GM12878 (cell line): Measurements from ENCODE around the gene STON2. TPM values are rescaled to one million over a fixed set of nuclear protein-coding genes. Genes with fewer than 3 reads are reported as not detected.

ENCODE experiments used
- ATAC-seq: fragments of 200-7000 bp; cut with Tn5 transposase; 3 replicates; pipeline ENCODE4 v1.9.1; 2020; ENCODE audit warnings: mild to moderate bottlenecking, moderate library complexity
- BruUV-seq: library from RNA; stranded (reverse); fragments of 400-500 nt; replicated peaks from 2 replicates; lab custom pipeline; 2021; lab: Mats Ljungman, UMichigan
- CTCF ChIA-PET: fragments of 300-600 bp; sonication (Branson Sonifier 250); formaldehyde crosslinking; extraction: SDS; loops from one replicate; lab custom pipeline; 2021; ENCODE audit warnings: inconsistent platforms; lab: Yijun Ruan, JAX
- POLR2A ChIA-PET: fragments of 350-600 bp; formaldehyde crosslinking; extraction: SDS; loops from one replicate; lab custom pipeline; 2021; ENCODE audit warnings: inconsistent platforms; lab: Charles Lee
- RAD21 ChIA-PET: fragments of 300-600 bp; sonication (Branson Sonifier 250); formaldehyde crosslinking; loops from one replicate; lab custom pipeline; 2023; ENCODE audit warnings: antibody characterized with exemption; ENCODE audit not compliant: unreplicated experiment; lab: Charles Lee
- SMC1A ChIA-PET: fragments of 300-600 bp; sonication (Branson Sonifier 250); formaldehyde crosslinking; loops from one replicate; lab custom pipeline; 2023; ENCODE audit not compliant: unreplicated experiment, uncharacterized antibody; lab: Charles Lee
- DNase-seq: peaks from one replicate; pipeline ENCODE4 v3.0.0-alpha.2; 2011; ENCODE audit warnings: low read depth, low spot score
- FAIRE-seq: peaks from 3 replicates; lab custom pipeline; 2011; peaks lifted over from hg19 to GRCh38; lab: Jason Lieb, UNC
- H2AFZ ChIP-seq: 2 replicates; pipeline ENCODE4 v1.6.0; 2011; ENCODE audit warnings: low read depth, low read length, control low read depth; ENCODE audit not compliant: control insufficient read depth
- H3K27ac ChIP-seq: 2 replicates; pipeline ENCODE4 v1.5.1; 2011; ENCODE audit warnings: control low read depth; ENCODE audit not compliant: control insufficient read depth, insufficient read depth
- H3K27me3 ChIP-seq, 2 experiments: replicated peaks in 1 of 2; 2 replicates each; pipeline versions ENCODE4 v1.6.0 to v1.6.1; 2011; ENCODE audit warnings: low read length in 1 of 2; ENCODE audit not compliant: control insufficient read depth in 2 of 2, insufficient read depth in 2 of 2
- H3K36me3 ChIP-seq, 2 experiments: 2 replicates each; pipeline ENCODE4 v1.5.1; 2011; ENCODE audit warnings: low read length in 1 of 2; ENCODE audit not compliant: control insufficient read depth in 2 of 2, insufficient read depth in 2 of 2
- H3K4me1 ChIP-seq: 2 replicates; pipeline ENCODE4 v1.6.1; 2011; ENCODE audit warnings: mild to moderate bottlenecking, low read length, moderate library complexity, mixed read lengths; ENCODE audit not compliant: control insufficient read depth, insufficient read depth
- H3K4me2 ChIP-seq: 2 replicates; pipeline ENCODE4 v1.6.0; 2011; ENCODE audit warnings: control low read depth; ENCODE audit not compliant: control insufficient read depth, insufficient read depth
- H3K4me3 ChIP-seq: fragments of 200-600 bp; sonication (generic); 2 replicates; pipeline ENCODE4 v1.5.1; 2016
- H3K79me2 ChIP-seq: 2 replicates; pipeline ENCODE4 v1.6.0; 2011; ENCODE audit warnings: low read length; ENCODE audit not compliant: control insufficient read depth, insufficient read depth
- H3K9ac ChIP-seq: 2 replicates; pipeline ENCODE4 v1.8.0; 2011; ENCODE audit warnings: low read length, control low read depth, mixed read lengths; ENCODE audit not compliant: control insufficient read depth, insufficient read depth
- H3K9me3 ChIP-seq: replicated peaks from 3 replicates; pipeline ENCODE4 v1.5.1; 2011; ENCODE audit warnings: mild to moderate bottlenecking, low read length; ENCODE audit not compliant: control insufficient read depth, insufficient read depth
- H4K20me1 ChIP-seq: 2 replicates; pipeline ENCODE4 v1.6.0; 2011; ENCODE audit not compliant: control insufficient read depth, insufficient read depth
- BMI1 ChIP-seq: fragments of 450-650 bp; IDR thresholded peaks from 2 replicates; pipeline ENCODE4 v1.6.1; 2016; ENCODE audit warnings: mild to moderate bottlenecking, moderate library complexity, borderline replicate concordance
- CHD2 ChIP-seq: IDR thresholded peaks from 2 replicates; pipeline ENCODE4 v1.6.1; 2011; ENCODE audit warnings: low read depth, low read length, improper control_type of control experiment, borderline replicate concordance
- CREB1 ChIP-seq: IDR thresholded peaks from 2 replicates; pipeline ENCODE4 v1.6.1; 2012; ENCODE audit warnings: low read depth, mild to moderate bottlenecking, inconsistent platforms
- EP300 ChIP-seq, 2 experiments: fragments of 150-350 bp in 1 of 2; IDR thresholded peaks; 2 replicates each; pipeline ENCODE4 v1.6.1; 2011 to 2012; ENCODE audit warnings: low read depth in 2 of 2, low read length in 2 of 2, borderline replicate concordance in 1 of 2, improper control_type of control experiment in 1 of 2, inconsistent platforms in 1 of 2; ENCODE audit not compliant: control insufficient read depth in 1 of 2
- HDAC6 ChIP-seq: fragments of 200-600 bp; sonication (generic); IDR thresholded peaks from one replicate; pipeline ENCODE4 v1.8.0; 2017; ENCODE audit warnings: antibody characterized with exemption; ENCODE audit not compliant: unreplicated experiment
- KLF5 ChIP-seq: fragments of 450-650 bp; IDR thresholded peaks from 2 replicates; pipeline ENCODE4 v1.6.1; 2014; ENCODE audit warnings: mild to moderate bottlenecking; ENCODE audit not compliant: partially characterized antibody
- NR2C1 ChIP-seq: fragments of 450-650 bp; IDR thresholded peaks from 2 replicates; pipeline ENCODE4 v1.6.1; 2017; ENCODE audit warnings: antibody characterized with exemption, mild to moderate bottlenecking, moderate library complexity
- PAX8 ChIP-seq: fragments of 450-650 bp; IDR thresholded peaks from 2 replicates; pipeline ENCODE4 v1.6.1; 2017; ENCODE audit warnings: mild to moderate bottlenecking, moderate library complexity
- RUNX3 ChIP-seq: IDR thresholded peaks from 2 replicates; pipeline ENCODE4 v1.6.1; 2012; ENCODE audit warnings: low read length, inconsistent platforms
- SPI1 ChIP-seq: IDR thresholded peaks from 2 replicates; pipeline ENCODE4 v1.6.1; 2011; ENCODE audit warnings: low read depth, mild to moderate bottlenecking, low read length, moderate library complexity, borderline replicate concordance; ENCODE audit not compliant: insufficient read depth
- STAT1 ChIP-seq: fragments of 450-650 bp; conservative IDR thresholded peaks from 2 replicates; pipeline ENCODE4 v1.6.1; 2014; ENCODE audit warnings: antibody characterized with exemption, mild to moderate bottlenecking
- SUPT20H ChIP-seq: IDR thresholded peaks from 2 replicates; pipeline ENCODE4 v1.6.1; 2011; ENCODE audit warnings: low read depth, mild to moderate bottlenecking, low read length, moderate library complexity, borderline replicate concordance; ENCODE audit not compliant: control insufficient read depth
- ZBED1 ChIP-seq: IDR thresholded peaks from 2 replicates; pipeline ENCODE4 v1.6.1; 2016; ENCODE audit warnings: borderline replicate concordance
- ZNF207 ChIP-seq: fragments of 450-650 bp; IDR thresholded peaks from 2 replicates; pipeline ENCODE4 v1.6.1; 2014; ENCODE audit warnings: antibody characterized with exemption, mild to moderate bottlenecking, borderline replicate concordance
- WGBS: methylation state at CpG from one replicate; pipeline ENCODE4 v1.1.6; 2016; ENCODE audit warnings: low lambda C conversion rate; ENCODE audit not compliant: insufficient replicate concordance, insufficient coverage; ENCODE audit errors: missing lambda C conversion rate; 5-methylcytosine and 5-hydroxymethylcytosine counted together
- in situ Hi-C: fragments of 300-500 bp; cut with MboI; formaldehyde crosslinking; loops from 9 replicates; pipeline ENCODE4 v1.14.3; 2018; ENCODE audit warnings: mixed read lengths
- intact Hi-C: fragments of 100-400 bp; cut with micrococcal nuclease; formaldehyde crosslinking; loops from one replicate; pipeline ENCODE4 v1.14.2; 2022; ENCODE audit not compliant: unreplicated experiment
- polyA plus RNA-seq, 11 experiments: library from polyadenylated mRNA; depleted of rRNA in 4 of 11; unstranded in 6 of 11; stranded (reverse) in 5 of 11; fragments of >200 nt; fragmentation: Nextera tagmentation in 4 of 11; fragmentation: Illumina TruSeq in 1 of 11; extraction: Ambion mirVana in 4 of 11; extraction: Trizol in 1 of 11; gene quantifications; 1 replicate in 1 of 11; 2 replicates in 10 of 11; pipeline versions ENCODE4 v1.2.1 to v1.2.3, GENCODE V29; 2011 to 2016; ENCODE audit warnings: inconsistent platforms in 2 of 11, missing spikeins in 2 of 11, low read depth in 1 of 11
- total RNA-seq, 4 experiments: library from RNA; depleted of rRNA in 3 of 4; stranded (reverse); fragments of >200 nt in 3 of 4; fragmentation: Illumina TruSeq in 1 of 4; extraction: Trizol in 1 of 4; gene quantifications; 2 replicates each; pipeline versions ENCODE4 v1.2.1 to v1.2.3, GENCODE V29; 2013 to 2021
- TF ChIP-seq, protein P1 (sequence below): fragments of 450-650 bp; formaldehyde crosslinking; IDR thresholded peaks from 2 replicates; pipeline ENCODE4 v1.5.0; 2022; ENCODE audit warnings: mild to moderate bottlenecking, missing genetic modification characterization
- TF ChIP-seq, protein P2 (sequence below): fragments of 450-650 bp; IDR thresholded peaks from 2 replicates; pipeline ENCODE4 v1.6.1; 2017; ENCODE audit warnings: borderline replicate concordance
- TF ChIP-seq, protein P3 (sequence below): fragments of 450-650 bp; IDR thresholded peaks from 2 replicates; pipeline ENCODE4 v1.6.1; 2017; ENCODE audit warnings: mild to moderate bottlenecking, low read depth, inconsistent platforms; ENCODE audit not compliant: poor library complexity, severe bottlenecking
- TF ChIP-seq, protein P4 (sequence below): fragments of 450-650 bp; IDR thresholded peaks from 2 replicates; pipeline ENCODE4 v1.6.1; 2016; ENCODE audit warnings: mild to moderate bottlenecking

The STON2 gene
- total and polyA plus RNA-seq, 10 of the 15 experiments (the other 5 are each of a cell fraction or from before 2014, with no cell fraction given) = 0.03 to 0.13 (median 0.03) TPM; not detected in 7

DNA sequence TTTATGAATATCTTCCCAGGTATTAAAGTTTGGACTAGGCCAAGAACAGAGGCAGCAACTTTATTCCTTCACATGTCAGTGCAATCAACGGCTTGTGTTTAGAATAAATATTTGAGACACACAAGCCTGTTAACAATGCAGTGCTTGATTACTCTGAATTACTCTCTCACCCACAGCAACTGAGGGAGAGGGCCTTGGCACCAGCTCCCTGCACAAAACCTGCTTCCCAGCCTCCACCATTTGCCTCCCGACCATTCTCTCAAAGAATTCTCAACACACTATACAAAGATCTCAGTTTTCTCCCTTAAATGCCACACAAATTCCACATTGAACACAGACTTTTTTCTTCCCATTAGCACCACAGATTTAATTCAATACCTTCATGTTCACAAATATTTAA is 77.0 kb downstream of the STON2 start:
- no peak overlapping the region for H3K4me2 ChIP-seq
- H3K36me3 ChIP-seq = no peaks in the 10 kb centered on the region
- no peaks in the 10 kb centered on the region for H3K79me2 ChIP-seq
- no peak for ATAC-seq
- no peak overlapping the region for H2AFZ ChIP-seq
- ChIA-PET RAD21 (no interaction called here), POLR2A (no interaction called here), SMC1A (no interaction called here), CTCF (no interaction called here)
- BruUV-seq = no TSS peak
- intact Hi-C loops (no loop called here), in situ Hi-C loops (no loop called here)
- no peaks in the 10 kb centered on the region for H3K4me1 ChIP-seq
- no peaks in the 10 kb centered on the region for H4K20me1 ChIP-seq
- no peak overlapping the region for H3K4me3 ChIP-seq
- H3K27ac ChIP-seq = no peak overlapping the region
- 0% methylated on average over 2 of the region's 2 CpGs for WGBS
- DNase-seq = no peak
- FAIRE-seq = no peak
- H3K27me3 ChIP-seq = no peaks in the 10 kb centered on the region; a peak in 1 of 4 replicates
- no peak overlapping the region for H3K9ac ChIP-seq
- H3K9me3 ChIP-seq = no peaks in the 10 kb centered on the region
- TF ChIP-seq HDAC6 (no peak), KLF5 (no peak), CREB1 (no peak), RUNX3 (no peak), SPI1 (no peak), SUPT20H (no peak), CHD2 (no peak), NR2C1 (no peak), ZNF207 (no peak), ZBED1 (no peak), EP300 (IDR thresholded peaks at IDR 0.05; ENCODE audit: borderline replicate concordance in 1 of 2, control insufficient read depth in 1 of 2, low read depth in 2 of 2, low read length in 2 of 2) (no peak), STAT1 (no peak), PAX8 (no peak), BMI1 (no peak)
- TF ChIP-seq, protein P1, sequence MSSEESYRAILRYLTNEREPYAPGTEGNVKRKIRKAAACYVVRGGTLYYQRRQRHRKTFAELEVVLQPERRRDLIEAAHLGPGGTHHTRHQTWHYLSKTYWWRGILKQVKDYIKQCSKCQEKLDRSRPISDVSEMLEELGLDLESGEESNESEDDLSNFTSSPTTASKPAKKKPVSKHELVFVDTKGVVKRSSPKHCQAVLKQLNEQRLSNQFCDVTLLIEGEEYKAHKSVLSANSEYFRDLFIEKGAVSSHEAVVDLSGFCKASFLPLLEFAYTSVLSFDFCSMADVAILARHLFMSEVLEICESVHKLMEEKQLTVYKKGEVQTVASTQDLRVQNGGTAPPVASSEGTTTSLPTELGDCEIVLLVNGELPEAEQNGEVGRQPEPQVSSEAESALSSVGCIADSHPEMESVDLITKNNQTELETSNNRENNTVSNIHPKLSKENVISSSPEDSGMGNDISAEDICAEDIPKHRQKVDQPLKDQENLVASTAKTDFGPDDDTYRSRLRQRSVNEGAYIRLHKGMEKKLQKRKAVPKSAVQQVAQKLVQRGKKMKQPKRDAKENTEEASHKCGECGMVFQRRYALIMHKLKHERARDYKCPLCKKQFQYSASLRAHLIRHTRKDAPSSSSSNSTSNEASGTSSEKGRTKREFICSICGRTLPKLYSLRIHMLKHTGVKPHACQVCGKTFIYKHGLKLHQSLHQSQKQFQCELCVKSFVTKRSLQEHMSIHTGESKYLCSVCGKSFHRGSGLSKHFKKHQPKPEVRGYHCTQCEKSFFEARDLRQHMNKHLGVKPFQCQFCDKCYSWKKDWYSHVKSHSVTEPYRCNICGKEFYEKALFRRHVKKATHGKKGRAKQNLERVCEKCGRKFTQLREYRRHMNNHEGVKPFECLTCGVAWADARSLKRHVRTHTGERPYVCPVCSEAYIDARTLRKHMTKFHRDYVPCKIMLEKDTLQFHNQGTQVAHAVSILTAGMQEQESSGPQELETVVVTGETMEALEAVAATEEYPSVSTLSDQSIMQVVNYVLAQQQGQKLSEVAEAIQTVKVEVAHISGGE (CRISPR knock-in tag) = no peak
- TF ChIP-seq, protein P2, sequence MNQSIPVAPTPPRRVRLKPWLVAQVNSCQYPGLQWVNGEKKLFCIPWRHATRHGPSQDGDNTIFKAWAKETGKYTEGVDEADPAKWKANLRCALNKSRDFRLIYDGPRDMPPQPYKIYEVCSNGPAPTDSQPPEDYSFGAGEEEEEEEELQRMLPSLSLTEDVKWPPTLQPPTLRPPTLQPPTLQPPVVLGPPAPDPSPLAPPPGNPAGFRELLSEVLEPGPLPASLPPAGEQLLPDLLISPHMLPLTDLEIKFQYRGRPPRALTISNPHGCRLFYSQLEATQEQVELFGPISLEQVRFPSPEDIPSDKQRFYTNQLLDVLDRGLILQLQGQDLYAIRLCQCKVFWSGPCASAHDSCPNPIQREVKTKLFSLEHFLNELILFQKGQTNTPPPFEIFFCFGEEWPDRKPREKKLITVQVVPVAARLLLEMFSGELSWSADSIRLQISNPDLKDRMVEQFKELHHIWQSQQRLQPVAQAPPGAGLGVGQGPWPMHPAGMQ = no peak
- TF ChIP-seq, protein P3, sequence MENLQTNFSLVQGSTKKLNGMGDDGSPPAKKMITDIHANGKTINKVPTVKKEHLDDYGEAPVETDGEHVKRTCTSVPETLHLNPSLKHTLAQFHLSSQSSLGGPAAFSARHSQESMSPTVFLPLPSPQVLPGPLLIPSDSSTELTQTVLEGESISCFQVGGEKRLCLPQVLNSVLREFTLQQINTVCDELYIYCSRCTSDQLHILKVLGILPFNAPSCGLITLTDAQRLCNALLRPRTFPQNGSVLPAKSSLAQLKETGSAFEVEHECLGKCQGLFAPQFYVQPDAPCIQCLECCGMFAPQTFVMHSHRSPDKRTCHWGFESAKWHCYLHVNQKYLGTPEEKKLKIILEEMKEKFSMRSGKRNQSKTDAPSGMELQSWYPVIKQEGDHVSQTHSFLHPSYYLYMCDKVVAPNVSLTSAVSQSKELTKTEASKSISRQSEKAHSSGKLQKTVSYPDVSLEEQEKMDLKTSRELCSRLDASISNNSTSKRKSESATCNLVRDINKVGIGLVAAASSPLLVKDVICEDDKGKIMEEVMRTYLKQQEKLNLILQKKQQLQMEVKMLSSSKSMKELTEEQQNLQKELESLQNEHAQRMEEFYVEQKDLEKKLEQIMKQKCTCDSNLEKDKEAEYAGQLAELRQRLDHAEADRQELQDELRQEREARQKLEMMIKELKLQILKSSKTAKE = no peak
- TF ChIP-seq, protein P4, sequence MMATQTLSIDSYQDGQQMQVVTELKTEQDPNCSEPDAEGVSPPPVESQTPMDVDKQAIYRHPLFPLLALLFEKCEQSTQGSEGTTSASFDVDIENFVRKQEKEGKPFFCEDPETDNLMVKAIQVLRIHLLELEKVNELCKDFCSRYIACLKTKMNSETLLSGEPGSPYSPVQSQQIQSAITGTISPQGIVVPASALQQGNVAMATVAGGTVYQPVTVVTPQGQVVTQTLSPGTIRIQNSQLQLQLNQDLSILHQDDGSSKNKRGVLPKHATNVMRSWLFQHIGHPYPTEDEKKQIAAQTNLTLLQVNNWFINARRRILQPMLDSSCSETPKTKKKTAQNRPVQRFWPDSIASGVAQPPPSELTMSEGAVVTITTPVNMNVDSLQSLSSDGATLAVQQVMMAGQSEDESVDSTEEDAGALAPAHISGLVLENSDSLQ = no peak
